Pulmonary artery endothelial cell (primary cell): ENCODE data around the gene CD300H. TPM values are rescaled to one million over a fixed set of nuclear protein-coding genes. Genes with fewer than 3 reads are reported as not detected.

Source experiments
- DNase-seq: peaks from one replicate; pipeline ENCODE4 v3.0.0-alpha.2; 2011; ENCODE audit warnings: low read depth, low spot score
- total RNA-seq: library from RNA; depleted of rRNA; stranded (reverse); fragments of >200 nt; gene quantifications from 2 replicates; pipeline ENCODE4 v1.2.3, GENCODE V29; 2014

The CD300H gene
- total RNA-seq, 1 donor from 2014 or later, result not detected

GRCh38 chr17:74552037-74552436 is 15.3 kb downstream of the CD300H start:
- no peak for DNase-seq

GRCh38 chr17:74550602-74551001 is 16.7 kb downstream of the CD300H start:
- no peak for DNase-seq

GRCh38 chr17:74549343-74549742 is 18.0 kb downstream of the CD300H start:
- DNase-seq, result no peak

- no peak for DNase-seq
Observed at GRCh38 chr17:74547736-74548135, 19.6 kb downstream of the CD300H start.

GRCh38 chr17:74547264-74547663 is 20.0 kb downstream of the CD300H start:
- DNase-seq, result no peak

- no peak for DNase-seq
Observed at GRCh38 chr17:74546586-74546985, 20.7 kb downstream of the CD300H start.

- DNase-seq, result no peak
Observed at GRCh38 chr17:74545843-74546230, 21.5 kb downstream of the CD300H start, which contains the start of gene CD300C. CD300C (minus strand) TSS chr17:74546115; CDS start chr17:74545782, 333 bp downstream.

- DNase-seq, result no peak
Observed at GRCh38 chr17:74544991-74545842, 22.1 kb downstream of the CD300H start.

- DNase-seq, result no peak
Observed at GRCh38 chr17:74543891-74544760, 23.2 kb downstream of the CD300H start.

- no peak for DNase-seq
Observed at GRCh38 chr17:74543406-74543805, 23.9 kb downstream of the CD300H start.

GRCh38 chr17:74542727-74543383 is 24.5 kb downstream of the CD300H start:
- no peak for DNase-seq

- DNase-seq, result no peak
Observed at GRCh38 chr17:74542166-74542565, 25.1 kb downstream of the CD300H start.

GRCh38 chr17:74541176-74542111 is 25.9 kb downstream of the CD300H start:
- no peak for DNase-seq

- no peak for DNase-seq
Observed at GRCh38 chr17:74539281-74539820, 28.0 kb downstream of the CD300H start.

GRCh38 chr17:74536890-74537289 is 30.4 kb downstream of the CD300H start:
- no peak for DNase-seq

GRCh38 chr17:74532115-74532514 is 35.2 kb downstream of the CD300H start:
- no peak for DNase-seq

- no peak for DNase-seq
Observed at GRCh38 chr17:74531231-74531761, 36.0 kb downstream of the CD300H start, which contains the start of gene CD300LB. CD300LB (minus strand) TSS chr17:74531475; CDS start chr17:74531350, 125 bp downstream.

- DNase-seq, result no peak
Observed at GRCh38 chr17:74530831-74531150, 36.5 kb downstream of the CD300H start.

- no peak for DNase-seq
Observed at GRCh38 chr17:74529243-74529642, 38.1 kb downstream of the CD300H start.
